Stimulated activated memory B cell treated with anti-CD40 and anti-IgM and Interleukin-4, amounts not matched to agents 10 μg/mL and 1 μg/mL and 100 μg/mL, for 72 hours (primary cell): Measurements from ENCODE around the gene WWC2.
A peak's percentile ranks its signal among the peaks of the same experiment; 100 is the strongest.

ENCODE experiments used
- ATAC-seq: fragments of 150-1000 bp; cut with Tn5 transposase; 2 replicates; pipeline ENCODE4 v1.10.0; 2021
- H3K27ac Mint-ChIP-seq: one replicate; pipeline ENCODE4 v1.8.0; 2022; ENCODE audit warnings: mild to moderate bottlenecking, mixed read lengths
- H3K27me3 Mint-ChIP-seq: one replicate; pipeline ENCODE4 v1.8.0; 2022; ENCODE audit warnings: mixed read lengths
- H3K36me3 Mint-ChIP-seq: one replicate; pipeline ENCODE4 v1.8.0; 2022; ENCODE audit warnings: mixed read lengths
- H3K4me1 Mint-ChIP-seq: one replicate; pipeline ENCODE4 v1.8.0; 2022; ENCODE audit warnings: mixed read lengths
- H3K4me3 Mint-ChIP-seq: one replicate; pipeline ENCODE4 v1.8.0; 2022; ENCODE audit warnings: mild to moderate bottlenecking, moderate library complexity, mixed read lengths
- H3K9me3 Mint-ChIP-seq: one replicate; pipeline ENCODE4 v1.8.0; 2022; ENCODE audit warnings: mixed read lengths

The WWC2 gene

GRCh38 chr4:183287309-183287659 lies 188.2 kb downstream of the WWC2 start:
- Mint-ChIP-seq H3K27me3 (peaks cover 9% of the 10 kb centered on the region), H3K9me3 (no peaks in the 10 kb centered on the region), H3K4me1 (no peaks in the 10 kb centered on the region), H3K4me3 (no peak overlapping the region), H3K27ac (no peak overlapping the region), H3K36me3 (no peaks in the 10 kb centered on the region)
- ATAC-seq: no peak

DNA sequence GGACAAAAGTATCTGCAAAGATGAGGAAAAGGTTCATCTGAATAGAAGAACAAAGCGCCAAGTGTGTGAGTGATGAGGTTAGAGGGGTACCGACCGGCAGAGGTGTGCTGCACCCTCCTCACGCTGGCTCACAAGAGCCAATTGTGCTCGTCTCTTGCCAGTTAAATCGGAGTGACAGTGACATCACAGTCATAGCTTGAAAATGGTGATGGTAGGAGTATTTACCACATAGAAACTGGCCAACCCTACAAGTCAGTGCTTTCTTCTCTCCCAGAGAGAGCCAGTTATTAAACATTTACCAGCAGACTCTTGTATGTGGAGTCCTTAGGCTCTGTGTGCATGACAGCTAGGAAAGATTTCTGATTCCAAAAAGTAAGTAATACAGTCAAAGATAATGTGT lies 188.6 kb downstream of the WWC2 start:
- Mint-ChIP-seq H3K4me1 (no peaks in the 10 kb centered on the region), H3K27ac (no peak overlapping the region), H3K36me3 (no peaks in the 10 kb centered on the region), H3K4me3 (no peak overlapping the region), H3K9me3 (no peaks in the 10 kb centered on the region), H3K27me3 (peaks cover 9% of the 10 kb centered on the region)
- no peak for ATAC-seq

DNA sequence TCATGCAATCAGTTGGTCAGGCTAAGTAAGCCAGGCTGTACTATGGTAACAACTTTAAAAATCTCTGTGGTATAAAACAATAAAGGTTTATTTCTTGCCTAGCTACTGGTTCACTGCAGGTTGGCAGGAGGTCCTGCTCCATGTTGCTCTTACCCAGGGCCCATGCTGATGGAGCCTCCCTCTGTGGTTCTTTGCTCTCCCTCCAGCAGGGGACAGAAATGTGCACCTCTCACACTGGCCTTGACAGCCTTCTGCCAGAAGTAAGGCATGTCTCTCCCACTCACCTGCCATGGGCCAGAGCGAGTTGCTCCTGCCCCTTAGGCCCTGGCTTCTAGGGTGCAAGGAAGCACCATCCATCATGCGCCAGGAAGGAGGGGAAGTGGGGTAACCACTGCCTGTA lies 189.9 kb downstream of the WWC2 start:
- no peak for ATAC-seq
- no peaks in the 10 kb centered on the region for H3K9me3 Mint-ChIP-seq
- H3K4me1 Mint-ChIP-seq: no peaks in the 10 kb centered on the region
- H3K27ac Mint-ChIP-seq: no peak overlapping the region
- H3K36me3 Mint-ChIP-seq: no peaks in the 10 kb centered on the region
- no peak overlapping the region for H3K4me3 Mint-ChIP-seq
- peaks cover 9% of the 10 kb centered on the region for H3K27me3 Mint-ChIP-seq

GRCh38 chr4:183289688-183290087 lies 190.6 kb downstream of the WWC2 start:
- no peak for ATAC-seq
- no peaks in the 10 kb centered on the region for H3K4me1 Mint-ChIP-seq
- H3K27me3 Mint-ChIP-seq: peaks cover 9% of the 10 kb centered on the region
- H3K4me3 Mint-ChIP-seq: no peak overlapping the region
- no peak overlapping the region for H3K27ac Mint-ChIP-seq
- H3K36me3 Mint-ChIP-seq: no peaks in the 10 kb centered on the region
- no peaks in the 10 kb centered on the region for H3K9me3 Mint-ChIP-seq

GRCh38 chr4:183291070-183291469 lies 192.0 kb downstream of the WWC2 start:
- Mint-ChIP-seq H3K27me3 (peaks cover 5% of the 10 kb centered on the region), H3K9me3 (no peaks in the 10 kb centered on the region), H3K4me1 (no peaks in the 10 kb centered on the region), H3K36me3 (no peaks in the 10 kb centered on the region), H3K27ac (no peak overlapping the region), H3K4me3 (no peak overlapping the region)
- ATAC-seq: no peak

- Mint-ChIP-seq H3K27ac (no peak overlapping the region), H3K36me3 (no peaks in the 10 kb centered on the region), H3K4me3 (no peak overlapping the region), H3K27me3 (peaks cover 13% of the 10 kb centered on the region), H3K9me3 (no peaks in the 10 kb centered on the region), H3K4me1 (peaks cover 7% of the 10 kb centered on the region)
- no peak for ATAC-seq
These were observed 196.7 kb downstream of the WWC2 start for GRCh38 chr4:183295711-183296110.

- Mint-ChIP-seq H3K9me3 (no peaks in the 10 kb centered on the region), H3K27me3 (peaks cover 13% of the 10 kb centered on the region), H3K4me1 (peaks cover 7% of the 10 kb centered on the region), H3K36me3 (no peaks in the 10 kb centered on the region), H3K4me3 (no peak overlapping the region), H3K27ac (no peak overlapping the region)
- ATAC-seq: peak; percentile 82
These were observed 198.6 kb downstream of the WWC2 start for GRCh38 chr4:183297675-183298074.

- Mint-ChIP-seq H3K4me1 (peaks cover 7% of the 10 kb centered on the region), H3K27me3 (peaks cover 13% of the 10 kb centered on the region), H3K9me3 (no peaks in the 10 kb centered on the region), H3K36me3 (no peaks in the 10 kb centered on the region), H3K27ac (no peak overlapping the region), H3K4me3 (no peak overlapping the region)
- no peak for ATAC-seq
These were observed 200.4 kb downstream of the WWC2 start for GRCh38 chr4:183299464-183299863.

- Mint-ChIP-seq H3K36me3 (no peaks in the 10 kb centered on the region), H3K9me3 (no peaks in the 10 kb centered on the region), H3K27me3 (peaks cover 19% of the 10 kb centered on the region), H3K27ac (no peak overlapping the region), H3K4me1 (peaks cover 7% of the 10 kb centered on the region), H3K4me3 (no peak overlapping the region)
- no peak for ATAC-seq
These were observed 201.0 kb downstream of the WWC2 start for GRCh38 chr4:183300070-183300469.

GRCh38 chr4:183300655-183301054 lies 201.6 kb downstream of the WWC2 start:
- Mint-ChIP-seq H3K27me3 (peaks cover 25% of the 10 kb centered on the region), H3K4me3 (no peak overlapping the region), H3K4me1 (peaks cover 7% of the 10 kb centered on the region), H3K27ac (no peak overlapping the region), H3K9me3 (no peaks in the 10 kb centered on the region), H3K36me3 (no peaks in the 10 kb centered on the region)
- no peak for ATAC-seq

- Mint-ChIP-seq H3K36me3 (no peaks in the 10 kb centered on the region), H3K9me3 (no peaks in the 10 kb centered on the region), H3K4me3 (no peak overlapping the region), H3K27ac (no peak overlapping the region), H3K27me3 (peaks cover 27% of the 10 kb centered on the region), H3K4me1 (no peaks in the 10 kb centered on the region)
- no peak for ATAC-seq
These were observed 204.2 kb downstream of the WWC2 start for GRCh38 chr4:183303301-183303700.

- H3K4me1 Mint-ChIP-seq: no peaks in the 10 kb centered on the region
- peaks cover 27% of the 10 kb centered on the region for H3K27me3 Mint-ChIP-seq
- no peak for ATAC-seq
- H3K9me3 Mint-ChIP-seq: no peaks in the 10 kb centered on the region
- H3K4me3 Mint-ChIP-seq: no peak overlapping the region
- H3K27ac Mint-ChIP-seq: no peak overlapping the region
- no peaks in the 10 kb centered on the region for H3K36me3 Mint-ChIP-seq
These were observed 205.0 kb downstream of the WWC2 start for GRCh38 chr4:183304067-183304466.

DNA sequence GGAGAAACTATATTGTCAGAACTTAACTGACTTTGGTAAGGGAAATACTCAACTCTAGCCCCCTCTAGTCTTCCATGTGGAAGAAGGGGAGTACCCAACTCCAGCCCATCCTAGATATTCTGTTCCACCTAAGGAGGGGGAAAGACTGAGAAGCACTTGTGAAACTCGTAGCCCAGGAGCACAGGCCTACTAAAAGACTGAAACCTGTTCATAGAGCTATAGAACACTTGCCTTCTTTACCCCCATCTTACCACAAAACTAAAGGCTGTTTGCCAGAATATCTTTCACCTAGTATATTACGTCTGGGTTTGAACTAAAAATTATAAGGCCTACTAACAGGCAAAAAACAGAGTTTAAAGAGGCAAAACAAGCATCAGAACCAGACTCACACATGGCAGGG lies 205.5 kb downstream of the WWC2 start:
- H3K4me1 Mint-ChIP-seq: no peaks in the 10 kb centered on the region
- H3K36me3 Mint-ChIP-seq: no peaks in the 10 kb centered on the region
- H3K27ac Mint-ChIP-seq: no peak overlapping the region
- no peak overlapping the region for H3K4me3 Mint-ChIP-seq
- H3K27me3 Mint-ChIP-seq: peaks cover 22% of the 10 kb centered on the region
- no peak for ATAC-seq
- no peaks in the 10 kb centered on the region for H3K9me3 Mint-ChIP-seq

- ATAC-seq: no peak
- no peaks in the 10 kb centered on the region for H3K4me1 Mint-ChIP-seq
- no peaks in the 10 kb centered on the region for H3K9me3 Mint-ChIP-seq
- no peak overlapping the region for H3K27ac Mint-ChIP-seq
- H3K4me3 Mint-ChIP-seq: no peak overlapping the region
- H3K36me3 Mint-ChIP-seq: no peaks in the 10 kb centered on the region
- peaks cover 14% of the 10 kb centered on the region for H3K27me3 Mint-ChIP-seq
These were observed 207.8 kb downstream of the WWC2 start for GRCh38 chr4:183306811-183307210.

- peaks cover 19% of the 10 kb centered on the region for H3K27me3 Mint-ChIP-seq
- H3K27ac Mint-ChIP-seq: no peak overlapping the region
- no peaks in the 10 kb centered on the region for H3K4me1 Mint-ChIP-seq
- no peaks in the 10 kb centered on the region for H3K9me3 Mint-ChIP-seq
- ATAC-seq: no peak
- H3K36me3 Mint-ChIP-seq: no peaks in the 10 kb centered on the region
- no peak overlapping the region for H3K4me3 Mint-ChIP-seq
These were observed 213.8 kb downstream of the WWC2 start for GRCh38 chr4:183312841-183313240.

GRCh38 chr4:183314336-183314735 lies 215.3 kb downstream of the WWC2 start:
- Mint-ChIP-seq H3K36me3 (no peaks in the 10 kb centered on the region), H3K27me3 (peaks cover 19% of the 10 kb centered on the region), H3K27ac (no peak overlapping the region), H3K4me3 (no peak overlapping the region), H3K4me1 (no peaks in the 10 kb centered on the region), H3K9me3 (no peaks in the 10 kb centered on the region)
- ATAC-seq: no peak

DNA sequence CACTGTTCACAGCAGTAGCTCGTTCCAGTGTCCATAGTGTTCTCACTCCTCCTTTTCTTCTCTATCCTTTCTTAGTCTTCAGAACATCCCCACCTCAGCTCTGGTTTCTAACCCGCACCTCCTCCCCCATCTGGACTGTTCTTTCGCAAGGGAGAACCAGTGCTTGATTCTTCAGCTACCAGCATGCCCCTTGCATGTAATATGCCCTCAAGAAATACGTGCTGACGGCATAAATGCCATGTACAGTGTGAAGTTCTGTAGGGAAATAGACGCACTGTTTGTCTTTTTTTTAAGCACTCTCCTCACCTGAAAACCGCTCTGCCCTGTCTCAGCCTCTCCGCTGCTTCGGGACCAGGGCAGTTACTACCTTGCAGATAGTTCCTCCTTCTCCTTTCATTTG lies 215.7 kb downstream of the WWC2 start:
- no peak overlapping the region for H3K4me3 Mint-ChIP-seq
- no peaks in the 10 kb centered on the region for H3K36me3 Mint-ChIP-seq
- peaks cover 19% of the 10 kb centered on the region for H3K27me3 Mint-ChIP-seq
- no peaks in the 10 kb centered on the region for H3K4me1 Mint-ChIP-seq
- no peak for ATAC-seq
- H3K27ac Mint-ChIP-seq: no peak overlapping the region
- H3K9me3 Mint-ChIP-seq: no peaks in the 10 kb centered on the region
